ENCODE results near the gene UBXN11. TPM values are rescaled to one million over a fixed set of nuclear protein-coding genes. Genes with fewer than 3 reads are reported as not detected.

The UBXN11 gene
- total RNA-seq, 4 donors from 2014 or later = 13.8 to 48.3 (median 19.7) TPM

GRCh38 chr1:26274801-26275425 lies 31.5 kb downstream of the UBXN11 start:
- TF ChIP-seq EP300 (IDR thresholded peaks at IDR 0.05) (no peak), CTCF (IDR thresholded peaks at IDR 0.05) (no peak), POLR2A (IDR thresholded peaks at IDR 0.05) (no peak)

GRCh38 chr1:26269198-26269550 lies 37.3 kb downstream of the UBXN11 start:
- Histone ChIP-seq H3K27me3 (no peaks in the 10 kb centered on the region), H3K4me3 (no peak overlapping the region), H3K27ac (no peak overlapping the region), H3K4me1 (no peaks in the 10 kb centered on the region), H3K36me3 (peaks cover 0 to 52% (median 4%) of the 10 kb centered on the region in 3 donors), H3K9me3 (peaks cover 0 to 5% (median 0%) of the 10 kb centered on the region in 4 donors)
- no peak for DNase-seq (ENCODE audit: low spot score in 2 of 2)
- WGBS, 2 donors = 97 to 99% methylated on average over 4 of the region's 4 CpGs
- TF ChIP-seq CTCF (IDR thresholded peaks at IDR 0.05) (no peak), POLR2A (IDR thresholded peaks at IDR 0.05) (no peak), EP300 (IDR thresholded peaks at IDR 0.05) (no peak)

More at GRCh38 chr1:26274801-26275425, 31.5 kb downstream of the UBXN11 start:
- no peak for DNase-seq (ENCODE audit: low spot score in 2 of 2)
- Histone ChIP-seq H3K4me1 (peaks cover 0 to 49% (median 44%) of the 10 kb centered on the region in 4 donors), H3K27me3 (no peaks in the 10 kb centered on the region), H3K27ac (peak overlapping the region in 3 of 4 donors; percentile 96 to 99 (median 97)), H3K36me3 (peaks cover 0 to 29% (median 0%) of the 10 kb centered on the region in 3 donors), H3K9me3 (no peaks in the 10 kb centered on the region), H3K4me3 (no peak overlapping the region)
- WGBS, 2 donors = 79 to 86% methylated on average over 11 of the region's 11 CpGs

DNA sequence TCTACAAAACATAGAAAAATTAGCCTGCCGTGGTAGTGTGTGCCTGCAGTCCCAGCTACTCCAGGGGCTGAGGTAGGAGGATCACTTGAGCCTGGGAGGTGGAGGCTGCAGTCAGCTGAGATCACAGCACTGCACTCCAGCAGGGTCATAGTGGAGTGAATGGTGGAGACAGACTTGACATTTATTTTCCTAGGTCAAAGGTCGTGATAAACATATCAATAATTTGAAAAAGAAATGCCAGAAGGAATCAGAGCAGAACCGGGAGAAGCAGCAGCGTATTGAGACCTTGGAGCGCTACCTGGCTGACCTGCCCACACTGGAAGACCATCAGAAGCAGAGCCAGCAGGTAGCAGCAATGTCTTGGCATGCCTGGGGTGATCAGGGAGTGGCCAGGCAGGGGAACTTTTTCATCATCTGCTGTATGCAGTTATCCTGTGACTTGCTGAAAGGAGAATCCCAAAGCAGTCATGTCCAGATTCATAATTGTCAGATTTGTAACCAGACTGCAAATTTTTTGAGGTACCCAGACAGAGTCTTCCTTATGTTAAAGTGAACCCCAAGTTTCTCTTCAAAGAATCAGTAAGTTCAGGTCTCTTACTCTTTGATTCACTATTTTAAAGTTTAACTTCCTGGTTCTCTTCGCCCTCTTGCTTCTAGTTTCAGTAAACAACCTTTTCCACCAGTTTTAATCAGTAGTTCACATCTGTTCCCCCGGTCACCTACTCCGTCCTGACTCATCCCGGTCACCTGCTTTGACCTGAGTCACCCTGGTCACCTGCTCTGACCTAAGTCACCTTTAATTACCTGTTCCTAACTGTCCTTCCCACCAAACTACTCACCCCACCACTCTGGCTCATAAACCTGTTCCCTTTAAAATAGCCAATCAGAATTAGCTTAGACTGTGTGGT lies 37.9 kb downstream of the UBXN11 start:
- 91 to 95% methylated on average over 9 of the region's 9 CpGs for WGBS, 2 donors
- H3K27ac ChIP-seq = no peak overlapping the region
- peaks cover 0 to 5% (median 0%) of the 10 kb centered on the region in 4 donors for H3K9me3 ChIP-seq
- no peak for DNase-seq (ENCODE audit: low spot score in 2 of 2)
- H3K27me3 ChIP-seq = no peaks in the 10 kb centered on the region
- TF ChIP-seq EP300 (IDR thresholded peaks at IDR 0.05) (no peak), POLR2A (IDR thresholded peaks at IDR 0.05) (no peak), CTCF (IDR thresholded peaks at IDR 0.05) (no peak)
- H3K4me1 ChIP-seq = no peaks in the 10 kb centered on the region
- peaks cover 0 to 56% (median 4%) of the 10 kb centered on the region in 3 donors for H3K36me3 ChIP-seq
- H3K4me3 ChIP-seq = no peak overlapping the region

GRCh38 chr1:26265405-26265804 lies 41.0 kb downstream of the UBXN11 start:
- Histone ChIP-seq H3K4me1 (no peaks in the 10 kb centered on the region), H3K36me3 (peaks cover 0 to 70% (median 4%) of the 10 kb centered on the region in 3 donors), H3K9me3 (peaks cover 0 to 5% (median 0%) of the 10 kb centered on the region in 4 donors), H3K27me3 (no peaks in the 10 kb centered on the region), H3K4me3 (no peak overlapping the region), H3K27ac (no peak overlapping the region)
- 100% methylated on average over 1 of the region's 1 CpG for WGBS, 2 donors
- no peak for DNase-seq (ENCODE audit: low spot score in 2 of 2)
- TF ChIP-seq EP300 (IDR thresholded peaks at IDR 0.05) (no peak), CTCF (IDR thresholded peaks at IDR 0.05) (no peak), POLR2A (IDR thresholded peaks at IDR 0.05) (no peak)

- DNase-seq (ENCODE audit: low spot score in 2 of 2) = no peak
- Histone ChIP-seq H3K27me3 (no peaks in the 10 kb centered on the region), H3K36me3 (peaks cover 0 to 70% (median 4%) of the 10 kb centered on the region in 3 donors), H3K4me1 (no peaks in the 10 kb centered on the region), H3K9me3 (no peaks in the 10 kb centered on the region), H3K4me3 (no peak overlapping the region), H3K27ac (no peak overlapping the region)
- WGBS, 2 donors = 76 to 87% methylated on average over 5 of the region's 5 CpGs
- no peak for TF ChIP-seq CTCF (IDR thresholded peaks at IDR 0.05)
- no peak for TF ChIP-seq EP300 (IDR thresholded peaks at IDR 0.05)
- TF ChIP-seq POLR2A (IDR thresholded peaks at IDR 0.05) = no peak
Observed at GRCh38 chr1:26263212-26263611, 43.2 kb downstream of the UBXN11 start.

Data from tibial nerve (tissue), 4 donors.